T-helper 1 cell treated with Interleukin-12 subunit alpha and Interleukin-12 subunit beta and Interleukin-4 antibody, amounts not matched to agents 30 ng/mL and 1 ng/mL, for 36 hours (primary cell): Measurements from ENCODE around the gene MYCBP. TPM values are rescaled to one million over a fixed set of nuclear protein-coding genes. Genes with fewer than 3 reads are reported as not detected.
"Not testable (repeated sequence)": the region's sequence is repeated elsewhere in the genome, so short reads cannot be mapped to it uniquely, and the experiment has no call there.

ENCODE experiments used
- intact Hi-C: fragments of 100-400 bp; cut with micrococcal nuclease; formaldehyde crosslinking; loops from one replicate; pipeline ENCODE4 v1.15.1; 2024
- total RNA-seq: library from RNA; stranded (reverse); gene quantifications from 2 replicates; pipeline ENCODE4 v1.2.3, GENCODE V29; 2022

Gene MYCBP
- total RNA-seq, 1 donor from 2014 or later = 41.7 TPM

DNA sequence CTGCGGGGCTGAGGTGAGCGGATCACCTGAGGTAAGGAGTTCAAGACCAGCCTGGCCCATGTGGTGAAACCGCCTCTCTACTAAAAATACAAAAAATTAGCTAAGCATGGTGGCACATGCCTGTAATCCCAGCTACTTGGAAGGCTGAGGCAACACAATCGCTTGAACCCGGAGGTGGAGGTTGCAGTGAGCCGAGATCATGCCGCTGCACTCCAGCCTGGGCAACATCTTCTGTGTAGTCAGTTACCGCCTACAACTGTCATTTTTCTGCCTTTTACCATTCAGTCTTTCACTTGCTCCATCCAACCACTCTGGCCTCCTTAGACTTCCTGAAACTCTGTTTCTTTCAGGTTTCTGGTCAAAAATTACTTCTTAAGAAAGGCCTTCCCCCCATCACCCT, 2.2 kb downstream of the MYCBP start:
- intact Hi-C loops = loop anchor here (5.0 kb wide), 2 partner anchors 321 to 1009 kb away; no protein-coding TSS in a partner anchor

DNA sequence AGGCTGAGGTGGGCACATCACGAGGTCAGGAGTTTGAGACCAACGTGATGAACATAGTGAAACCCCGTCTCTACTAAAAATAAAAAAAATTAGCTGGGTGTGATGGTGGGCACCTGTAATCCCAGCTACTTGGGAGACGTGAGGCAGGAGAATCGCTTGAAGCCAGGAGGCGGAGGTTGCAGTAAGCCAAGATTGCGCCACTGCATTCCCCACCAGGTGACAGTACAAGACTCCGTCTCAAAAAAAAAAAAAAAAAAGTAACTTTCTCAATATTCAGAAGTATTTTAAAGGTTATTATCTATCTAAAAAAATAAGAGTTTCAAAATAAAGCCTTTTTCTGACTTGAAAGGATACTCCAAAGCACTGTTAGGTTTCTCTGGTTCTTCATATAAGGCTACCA, 5.9 kb downstream of the MYCBP start:
- intact Hi-C loops = no loop called here

DNA sequence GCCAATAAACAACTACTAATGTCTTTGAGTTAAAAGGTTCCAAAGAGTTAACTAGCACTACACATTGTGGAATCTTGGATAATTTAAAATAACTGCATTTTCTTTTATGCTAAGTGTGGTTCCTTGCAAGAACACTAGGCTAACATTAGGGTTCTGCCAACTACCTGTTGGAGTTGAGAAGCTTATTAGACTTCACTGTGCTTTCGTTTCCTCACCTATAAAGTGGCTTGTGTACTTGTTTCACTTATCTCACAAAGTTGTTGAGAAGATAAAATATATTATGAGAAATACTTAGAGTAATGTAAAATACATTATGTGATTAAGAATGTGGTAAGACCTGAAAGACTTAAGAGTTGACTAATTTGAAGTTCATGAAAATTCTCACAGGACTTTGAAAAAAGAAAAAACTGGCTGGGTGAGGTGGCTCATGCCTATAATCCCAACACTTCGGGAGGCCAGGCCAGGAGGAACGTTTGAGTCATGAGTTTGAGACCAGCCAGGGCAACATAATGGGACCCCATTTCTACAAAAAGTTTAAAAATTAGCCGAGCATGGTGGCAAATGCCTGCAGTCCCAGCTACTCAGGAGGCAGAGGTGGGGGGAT, 7.9 kb downstream of the MYCBP start:
- intact Hi-C loops = no loop called here

DNA sequence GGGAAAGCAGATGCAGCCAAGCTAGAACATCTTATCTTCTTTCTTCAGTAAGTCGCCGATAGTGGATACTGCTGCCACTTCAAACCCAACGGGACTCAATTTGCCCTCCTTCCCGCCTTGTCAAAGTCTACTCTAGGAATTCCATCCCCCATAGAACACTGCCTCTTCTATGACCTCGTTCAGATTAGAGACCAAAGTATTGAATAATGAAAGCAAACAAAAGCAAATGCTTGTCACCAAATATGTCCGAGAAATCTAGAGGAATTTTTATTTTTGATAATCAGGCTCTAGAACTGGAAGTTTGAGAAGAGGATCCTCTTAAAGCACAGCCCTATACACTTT, 12.7 kb downstream of the MYCBP start:
- intact Hi-C loops = no loop called here

DNA sequence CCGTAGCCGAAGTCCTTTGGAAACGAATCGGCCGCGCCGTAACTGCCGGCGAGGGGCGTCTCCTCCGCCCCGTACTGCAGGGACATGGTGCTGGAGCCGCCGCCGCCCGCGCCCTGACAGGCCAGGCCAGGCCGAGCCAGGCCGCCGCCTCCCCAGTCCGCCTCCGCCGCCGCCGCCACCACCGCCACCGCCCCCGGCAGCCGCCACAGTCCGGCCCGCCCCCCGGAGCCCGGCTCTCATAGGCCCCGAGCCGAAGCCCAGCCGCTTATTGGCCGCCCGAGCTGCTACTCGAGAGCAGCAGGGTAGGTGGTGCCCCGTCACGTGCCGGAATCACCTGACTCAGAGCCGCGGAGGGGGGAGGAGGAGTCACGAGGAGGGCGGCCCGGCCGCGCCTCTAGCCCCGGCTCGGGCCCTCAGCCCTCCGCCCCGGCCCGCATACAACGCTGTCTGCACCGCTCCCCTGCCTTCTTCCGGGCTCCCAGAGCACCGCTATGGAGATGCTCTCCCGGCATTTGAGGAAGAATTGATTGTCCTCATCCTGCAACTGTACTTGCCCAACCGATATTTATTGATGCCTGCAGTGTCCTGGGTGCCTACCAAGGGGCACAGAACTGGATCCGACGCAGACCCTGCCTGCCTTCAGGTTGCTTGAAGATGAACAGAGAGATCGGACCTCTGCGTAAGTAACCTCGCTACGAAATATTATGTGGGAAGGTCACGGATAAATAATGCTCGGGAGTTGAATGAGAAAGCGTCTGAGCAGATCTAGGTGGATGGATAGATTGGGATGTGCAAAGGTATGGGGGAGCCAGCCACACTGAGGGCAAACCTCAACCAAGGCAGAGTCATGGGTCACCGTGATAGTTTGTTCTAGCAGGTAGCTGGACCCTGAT, 13.3 kb downstream of the MYCBP start, which contains the start of gene RRAGC:
Gene RRAGC (minus strand): TSS at position 212 of the 893 bp plus-strand sequence. CDS start 126 bp downstream, at position 86.
- intact Hi-C loops = loop anchor here (1.0 to 10.0 kb wide), 10 partner anchors 13 to 1385 kb away; partner anchors contain the start of genes AKIRIN1, CDCA8, MYCBP and NDUFS5

DNA sequence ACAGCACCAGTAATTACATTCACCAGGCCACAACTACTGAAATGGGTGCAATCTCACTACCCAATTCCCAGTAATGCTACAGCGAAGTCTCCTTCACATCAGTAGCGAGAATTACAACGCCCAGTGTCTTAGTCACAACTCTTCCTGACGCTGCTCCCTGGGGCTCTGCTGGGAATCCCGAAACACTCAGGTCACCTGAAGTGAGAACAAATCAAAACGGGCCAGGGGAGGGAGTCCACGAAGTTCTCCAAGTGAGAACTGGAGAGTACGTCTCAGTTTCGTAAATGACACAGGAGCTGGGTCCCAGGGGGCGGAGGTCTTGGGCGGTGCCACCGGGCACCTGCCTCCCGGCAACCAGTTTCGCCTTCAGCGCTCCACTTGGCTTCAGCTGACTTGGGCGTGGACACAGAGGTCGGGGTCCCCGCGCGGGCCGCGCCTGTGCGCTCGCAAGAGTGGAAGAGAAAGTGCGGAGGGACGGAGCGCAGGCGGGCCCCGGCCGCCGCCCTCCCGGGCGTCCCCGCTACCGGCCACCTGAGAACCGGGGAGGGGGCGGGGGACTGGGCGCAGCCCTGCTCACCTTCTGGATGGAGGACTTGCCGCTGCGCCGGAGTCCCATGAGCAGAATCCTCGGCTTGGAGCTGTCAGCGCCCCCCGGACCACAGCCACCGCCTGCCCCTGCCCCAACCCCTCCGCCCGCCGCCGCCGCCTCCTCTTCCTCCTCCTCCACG, 14.2 kb downstream of the MYCBP start:
- intact Hi-C loops = loop anchor here (1.0 to 10.0 kb wide), 10 partner anchors 14 to 1384 kb away; partner anchors contain the start of genes AKIRIN1, CDCA8, MYCBP and NDUFS5

DNA sequence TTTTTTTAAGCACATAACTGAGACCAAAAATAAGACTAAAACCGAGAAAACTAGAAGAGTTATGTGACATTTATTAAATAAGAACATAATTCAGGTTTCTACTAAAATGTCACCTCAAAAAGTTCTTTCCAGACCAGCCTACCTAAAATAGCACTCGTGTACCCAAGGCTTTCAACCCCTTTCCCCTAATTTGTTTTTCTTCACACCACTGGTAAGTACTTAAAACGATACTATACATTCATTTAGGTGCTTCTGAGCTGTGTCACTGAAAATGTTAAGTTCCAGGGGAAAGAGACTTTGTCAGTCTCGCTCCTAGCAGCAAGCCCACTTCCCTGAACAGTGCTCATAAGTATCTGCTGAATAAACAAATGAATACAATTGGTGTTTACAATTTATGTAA, 20.4 kb downstream of the MYCBP start:
- intact Hi-C loops = loop anchor here (10.0 kb wide), 2 partner anchors 1158 to 1378 kb away; partner anchors contain the start of genes CDCA8 and ZC3H12A

DNA sequence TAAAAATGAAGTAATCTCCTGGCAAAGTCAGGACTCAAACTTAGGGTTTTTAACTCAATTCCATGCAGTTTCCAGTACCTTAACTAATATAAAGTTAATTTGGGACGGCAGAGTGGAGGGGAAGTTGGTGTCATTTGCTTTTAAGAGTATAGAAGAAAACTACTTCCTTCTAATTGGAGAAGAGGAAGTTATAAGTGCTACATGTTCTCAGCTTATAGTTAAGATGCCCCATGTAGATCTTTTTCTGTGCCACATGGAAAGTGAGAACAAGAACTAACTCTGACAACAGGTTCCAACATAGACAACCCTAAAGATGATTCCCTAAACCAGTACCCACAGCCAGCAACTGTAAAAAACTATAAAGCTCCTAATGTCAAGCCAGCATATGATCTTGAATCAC, 25.1 kb downstream of the MYCBP start:
- intact Hi-C loops = no loop called here

DNA sequence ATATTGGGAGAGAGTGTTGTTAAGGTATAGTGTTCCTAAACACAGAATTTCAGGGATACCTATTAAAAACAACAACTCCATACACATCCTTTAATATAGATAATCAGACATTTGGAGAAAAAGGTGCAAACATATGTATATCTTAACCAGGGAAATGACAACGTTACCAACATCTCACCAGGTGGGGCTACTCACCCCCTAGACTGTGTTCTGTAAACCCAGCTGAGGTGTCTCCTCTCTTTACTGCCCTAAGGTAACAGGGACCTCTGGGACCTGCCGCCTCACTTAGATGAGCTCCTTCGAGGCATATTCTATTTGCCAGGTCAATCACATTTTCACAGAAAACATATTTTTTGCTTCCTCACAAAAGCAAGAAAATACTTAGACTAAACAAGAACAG, 26.9 kb downstream of the MYCBP start:
- intact Hi-C loops = no loop called here

DNA sequence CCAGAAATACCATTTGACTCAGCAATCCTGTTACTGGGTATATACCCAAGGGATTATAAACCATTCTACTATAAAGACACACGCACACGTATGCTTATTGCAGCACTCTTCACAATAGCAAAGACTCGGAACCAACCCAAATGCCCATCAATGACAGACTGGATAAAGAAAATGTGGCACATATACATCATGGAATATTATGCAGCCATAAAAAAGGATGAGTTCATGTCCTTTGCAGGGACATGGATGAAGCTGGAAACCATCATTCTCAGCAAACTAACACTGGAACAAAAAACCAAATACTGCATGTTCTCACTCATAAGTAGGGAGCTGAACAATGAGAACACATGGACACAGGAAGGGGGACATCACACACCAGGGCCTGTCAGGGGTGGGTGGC, 28.1 kb downstream of the MYCBP start:
- intact Hi-C loops = not testable (repeated sequence)

DNA sequence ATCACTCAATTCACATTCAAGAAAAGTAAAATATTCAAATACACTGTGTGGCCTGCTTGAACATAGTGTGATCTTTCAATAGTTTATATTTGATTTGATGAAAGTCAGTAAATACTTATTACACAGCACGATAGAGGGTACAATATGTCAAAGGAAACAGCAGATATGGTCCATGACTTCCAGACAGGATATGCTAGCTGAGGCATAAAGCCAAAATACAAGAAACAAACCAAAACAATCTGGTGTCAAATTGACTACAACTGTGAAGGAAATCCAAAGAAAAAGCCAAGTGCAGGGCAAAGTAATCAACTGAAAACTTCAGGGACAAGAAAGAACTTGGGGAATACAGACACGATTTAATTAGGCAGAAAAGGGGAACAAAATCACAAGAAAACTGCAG, 32.9 kb downstream of the MYCBP start:
- intact Hi-C loops = no loop called here

DNA sequence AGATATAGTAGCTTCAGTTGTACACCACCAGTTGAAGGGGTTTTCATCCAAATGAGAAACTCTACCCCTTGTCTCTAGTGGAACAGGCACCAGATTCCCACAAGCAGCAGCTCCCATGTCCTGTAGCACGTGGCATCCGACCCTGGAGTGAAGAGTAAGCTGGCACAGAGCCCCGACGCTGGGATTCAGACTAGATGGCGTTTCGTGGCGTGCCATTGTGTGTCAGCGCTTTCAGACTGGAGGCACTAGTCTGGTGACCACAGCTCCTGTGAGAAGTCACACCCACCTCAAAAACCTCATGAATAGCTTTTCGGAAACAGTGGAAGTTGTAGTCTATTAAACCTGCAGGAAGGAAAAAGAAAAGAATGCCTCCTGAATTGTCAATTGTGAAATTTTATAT, 33.8 kb downstream of the MYCBP start:
- intact Hi-C loops = loop anchor here (5.0 kb wide), 1 partner anchor 232 kb away; no protein-coding TSS in a partner anchor

DNA sequence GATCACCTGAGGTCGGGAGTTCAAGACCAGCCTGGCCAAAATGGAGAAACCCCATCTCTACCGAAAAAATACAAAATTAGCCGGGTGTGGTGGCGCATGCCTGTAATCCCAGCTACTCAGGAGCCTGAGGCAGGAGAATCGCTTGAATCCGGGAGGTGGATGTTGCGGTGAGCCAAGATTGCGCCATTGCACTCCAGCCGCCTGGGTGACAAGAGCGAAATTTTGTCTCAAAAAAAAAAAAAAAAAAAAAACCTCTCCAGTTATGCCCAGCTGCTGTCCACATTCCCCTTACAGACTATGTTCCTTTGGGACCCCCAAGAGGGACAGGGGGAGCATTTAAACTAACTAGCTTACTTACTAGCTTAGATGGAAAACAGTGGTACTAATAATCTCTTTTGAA, 36.8 kb downstream of the MYCBP start:
- intact Hi-C loops = loop anchor here (5.0 kb wide), 1 partner anchor 229 kb away; no protein-coding TSS in a partner anchor

DNA sequence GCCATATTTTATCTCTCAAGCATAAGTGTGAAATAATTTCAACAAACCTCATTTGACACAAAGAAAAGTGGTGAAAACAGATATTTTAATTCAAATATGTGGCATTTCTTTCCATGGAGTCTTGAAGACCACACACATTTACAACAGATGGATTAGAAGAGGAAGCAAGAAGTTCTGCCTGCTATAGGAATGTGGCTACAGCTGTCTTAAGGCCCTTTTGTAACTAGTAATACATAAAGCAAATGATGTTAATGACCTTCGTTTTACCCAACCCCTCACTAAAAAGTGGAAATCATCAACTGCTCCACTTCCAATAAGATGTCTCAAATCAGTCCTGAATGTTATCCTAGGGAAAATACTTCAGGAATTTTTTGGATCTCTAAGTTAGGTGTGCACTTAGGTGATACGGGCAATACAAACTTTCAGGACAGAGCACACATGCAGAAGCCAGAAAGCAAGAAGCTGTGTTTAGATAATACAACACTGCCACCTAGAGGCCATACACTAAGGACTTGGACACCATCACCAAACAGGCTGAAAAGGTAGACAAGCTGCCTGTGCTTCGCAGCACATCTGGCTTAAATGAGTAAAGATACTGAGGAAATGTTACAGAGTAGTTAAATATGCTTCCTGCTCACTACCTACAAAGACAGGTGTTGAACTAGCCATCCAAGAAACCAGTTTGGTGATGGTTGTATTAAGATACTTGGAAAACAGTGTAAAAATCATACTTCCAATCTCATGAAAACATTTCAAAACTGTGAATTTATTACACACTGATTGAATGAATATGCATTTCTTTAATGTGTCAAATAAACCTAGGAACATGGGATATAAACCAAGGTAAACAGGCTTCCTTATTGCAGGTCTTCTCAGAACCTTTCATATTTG, 38.0 kb downstream of the MYCBP start:
- intact Hi-C loops = loop anchor here (1.0 to 5.0 kb wide), 6 partner anchors 228 to 1232 kb away; partner anchors contain the start of genes MTF1 and SF3A3

DNA sequence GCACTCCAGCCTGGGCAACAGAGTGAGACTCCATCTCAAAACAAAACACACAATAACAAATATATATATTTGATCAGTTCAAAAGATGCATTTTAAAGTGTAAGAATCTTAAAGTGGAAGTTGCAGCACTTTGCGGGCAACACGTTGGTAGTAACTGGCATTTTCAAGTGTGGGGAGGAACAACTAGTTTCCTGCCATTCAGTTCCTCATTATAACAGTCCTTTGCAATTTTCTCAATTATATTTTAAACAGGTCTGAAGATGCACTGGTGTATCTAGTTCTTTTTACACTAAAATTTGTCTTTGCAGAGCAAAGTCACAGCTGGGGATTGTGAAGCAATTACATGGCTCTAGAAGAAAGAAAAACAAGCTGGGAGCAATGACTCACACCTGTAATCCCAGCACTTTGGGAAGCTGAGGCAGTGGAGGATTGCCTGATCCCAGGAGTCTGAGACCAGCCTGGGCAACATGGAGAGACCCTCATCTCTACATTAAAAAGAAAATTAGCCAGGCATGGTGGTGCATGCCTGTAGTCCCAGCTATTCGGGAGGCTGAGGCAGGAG, 38.8 kb downstream of the MYCBP start:
- intact Hi-C loops = loop anchor here (2.0 kb wide), 1 partner anchor 1232 kb away; no protein-coding TSS in a partner anchor

DNA sequence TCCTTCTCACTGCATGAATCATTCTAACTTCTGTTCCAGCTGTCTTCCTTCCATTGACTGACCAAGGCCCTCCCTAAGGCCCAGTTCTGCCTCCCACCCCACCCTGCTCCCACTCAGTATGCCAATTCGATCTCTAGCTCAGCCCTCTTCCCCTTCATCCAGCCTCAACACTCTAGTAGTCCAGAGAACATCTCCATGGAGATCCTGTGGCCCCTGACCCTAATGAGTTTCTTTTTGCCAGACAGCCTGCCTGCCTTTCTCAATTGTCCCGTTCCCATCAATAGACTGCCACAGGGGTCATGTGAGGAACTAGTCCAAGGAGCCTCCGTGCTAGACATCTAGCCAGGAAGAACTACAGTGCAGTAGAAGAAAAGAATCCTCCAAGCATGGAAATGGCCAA, 40.0 kb downstream of the MYCBP start:
- intact Hi-C loops = no loop called here

DNA sequence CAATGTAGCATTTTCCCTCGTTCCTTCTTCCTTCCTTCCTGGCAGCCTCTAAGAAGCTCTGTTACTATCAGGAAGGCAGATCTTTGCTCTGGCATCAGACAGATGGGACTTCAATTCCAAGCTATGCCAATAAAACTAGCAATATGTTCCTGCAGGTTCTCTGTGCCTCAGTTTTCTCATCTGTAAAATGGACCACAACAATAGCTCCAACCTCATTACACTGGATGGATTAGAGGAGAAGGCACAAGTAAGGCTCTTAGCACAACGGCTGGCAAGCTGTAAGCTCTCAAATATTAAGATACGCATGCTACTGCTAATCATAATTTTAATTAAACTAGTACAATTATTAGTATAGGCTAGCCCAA, 40.8 kb downstream of the MYCBP start:
- intact Hi-C loops = no loop called here

DNA sequence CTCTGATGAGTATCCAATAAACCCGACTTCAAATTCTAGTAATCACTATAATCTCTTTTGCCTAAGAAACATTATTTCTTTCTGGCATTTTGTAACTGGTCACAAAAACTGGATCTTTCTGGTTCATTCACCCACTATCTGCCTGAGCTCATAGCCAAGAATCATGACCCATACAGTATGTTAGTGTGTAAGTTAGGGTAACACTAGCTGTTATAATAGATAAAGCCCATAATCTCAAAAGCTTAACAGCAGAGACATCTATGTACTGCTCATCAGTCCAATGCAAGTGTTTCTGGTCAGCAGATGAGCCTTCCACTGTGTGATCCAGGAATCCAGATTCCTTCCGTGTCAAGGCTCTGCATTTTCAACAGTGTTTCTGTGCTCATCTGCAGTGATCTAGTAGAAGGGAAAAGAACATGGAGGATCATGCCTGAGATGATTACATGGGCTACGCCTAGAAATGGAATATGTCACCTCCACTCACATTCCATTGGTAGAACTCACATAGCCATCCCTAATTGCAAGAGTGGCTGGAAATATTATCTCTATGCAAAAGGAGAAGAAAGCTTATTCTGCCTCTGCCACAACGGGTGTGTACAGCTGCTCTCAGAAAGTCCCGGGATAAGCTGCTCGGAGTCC, 41.3 kb downstream of the MYCBP start:
- intact Hi-C loops = no loop called here

DNA sequence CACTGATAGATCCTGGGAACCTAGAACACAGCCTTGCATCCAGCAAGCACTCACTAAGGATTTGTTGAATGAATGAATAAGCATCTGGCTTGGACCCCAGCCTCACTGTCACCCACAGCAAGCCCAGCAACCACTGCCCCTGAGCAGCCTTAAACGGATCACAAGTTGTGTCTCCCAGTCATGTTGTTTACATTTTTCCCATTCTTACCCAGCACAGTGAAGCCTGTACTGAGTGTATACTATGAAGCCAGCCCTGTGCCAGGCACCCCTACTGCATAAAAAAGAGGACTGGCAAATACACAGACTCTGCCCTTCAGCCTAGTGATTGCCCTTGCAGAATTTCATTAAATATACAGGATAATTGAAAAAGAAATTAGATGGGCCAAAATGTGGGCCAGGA, 43.8 kb downstream of the MYCBP start:
- intact Hi-C loops = no loop called here

DNA sequence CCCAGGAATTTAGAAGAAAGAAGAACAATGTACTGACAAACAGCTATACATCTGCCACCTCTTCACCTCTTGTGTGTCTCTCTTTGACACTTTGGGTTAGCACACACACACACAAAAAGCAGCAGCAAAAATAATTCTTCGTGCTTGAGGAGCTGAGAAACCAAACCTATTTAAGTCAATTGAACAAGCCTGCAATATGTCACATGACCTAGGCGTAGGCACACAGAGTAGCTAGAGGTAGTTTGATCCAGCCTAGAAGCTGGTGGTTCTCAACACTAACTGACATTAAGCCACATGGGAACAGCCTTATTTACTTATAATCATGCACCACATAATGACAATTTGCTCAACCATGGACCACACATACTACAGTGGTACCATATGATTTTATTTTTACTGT, 45.8 kb downstream of the MYCBP start:
- intact Hi-C loops = no loop called here
